OCI-LY3 (cell line): ENCODE measurements around the gene NTHL1.

ENCODE experiments used
- H2AFZ ChIP-seq: fragments of 200-600, 300-600 bp; shearing (Covaris generic); 2 replicates; pipeline ENCODE4 v1.6.0; 2014; ENCODE audit warnings: antibody characterized with exemption, low read depth, low read length
- H3K27ac ChIP-seq: fragments of 200-600, 300-600 bp; sonication (generic); 2 replicates; pipeline ENCODE4 v1.5.1; 2014; ENCODE audit warnings: mild to moderate bottlenecking, low read length, moderate library complexity, mixed read lengths
- H3K27me3 ChIP-seq: fragments of 200-600, 300-600 bp; sonication (generic); 2 replicates; pipeline ENCODE4 v1.6.1; 2014; ENCODE audit warnings: low read depth, low read length, mixed read lengths
- H3K36me3 ChIP-seq: fragments of 200-600, 300-600 bp; sonication (generic); replicated peaks from 2 replicates; pipeline ENCODE3; 2014; ENCODE audit warnings: low read depth, low read length, mixed read lengths
- H3K4me1 ChIP-seq: fragments of 300-600, 200-600 bp; sonication (generic); 2 replicates; pipeline ENCODE4 v1.6.1; 2014; ENCODE audit warnings: low read length, mixed read lengths
- H3K4me2 ChIP-seq: fragments of 200-600, 300-600 bp; sonication (generic); 2 replicates; pipeline ENCODE4 v1.6.1; 2014; ENCODE audit warnings: low read length, mixed read lengths
- H3K4me3 ChIP-seq: fragments of 300-600, 200-600 bp; sonication (generic); 2 replicates; pipeline ENCODE4 v1.5.1; 2014; ENCODE audit warnings: antibody characterized with exemption, mild to moderate bottlenecking, low read length, moderate library complexity
- H3K79me2 ChIP-seq: fragments of 300-600, 200-600 bp; shearing (Covaris generic); 2 replicates; pipeline ENCODE4 v1.6.1; 2014; ENCODE audit warnings: mild to moderate bottlenecking, low read length, mixed read lengths
- H3K9ac ChIP-seq: fragments of 300-600, 200-600 bp; shearing (Covaris generic); 2 replicates; pipeline ENCODE4 v1.6.0; 2014; ENCODE audit warnings: mild to moderate bottlenecking, low read length, moderate library complexity
- H3K9me3 ChIP-seq: fragments of 200-600, 300-600 bp; shearing (Covaris generic); 2 replicates; pipeline ENCODE4 v1.6.1; 2014; ENCODE audit warnings: low read length, mixed read lengths; ENCODE audit not compliant: insufficient read depth
- H4K20me1 ChIP-seq: fragments of 200-600, 300-600 bp; sonication (generic); 2 replicates; pipeline ENCODE4 v1.6.1; 2016; ENCODE audit warnings: low read length, mixed read lengths; ENCODE audit not compliant: insufficient read depth
- CTCF ChIP-seq: fragments of 200-600, 300-600 bp; sonication (generic); IDR thresholded peaks from 2 replicates; pipeline ENCODE4 v1.5.1; 2014; ENCODE audit warnings: antibody characterized with exemption, low read length, low read depth
- EZH2phosphoT487 ChIP-seq: fragments of 200-600 bp; shearing (Covaris generic); IDR thresholded peaks from 2 replicates; pipeline ENCODE4 v1.6.1; 2018; ENCODE audit warnings: antibody characterized with exemption, mixed run types, low read depth

The NTHL1 gene

GRCh38 chr16:2001456-2002355 is 45.9 kb downstream of the NTHL1 start:
- Histone ChIP-seq H3K4me3 (no peak overlapping the region), H3K27me3 (no peaks in the 10 kb centered on the region), H3K4me2 (no peak overlapping the region), H3K4me1 (peaks cover 8% of the 10 kb centered on the region; the same call in 1 of the 2 replicates), H2AFZ (no peak overlapping the region), H3K36me3 (peaks cover 34% of the 10 kb centered on the region), H3K27ac (no peak overlapping the region), H3K9ac (no peak overlapping the region), H4K20me1 (peaks cover 37% of the 10 kb centered on the region), H3K79me2 (peaks cover 40% of the 10 kb centered on the region), H3K9me3 (no peaks in the 10 kb centered on the region)
- TF ChIP-seq EZH2phosphoT487 (no peak), CTCF (no peak)

GRCh38 chr16:2001035-2001434 is 46.6 kb downstream of the NTHL1 start:
- no peak overlapping the region for H3K27ac ChIP-seq
- no peaks in the 10 kb centered on the region for H3K27me3 ChIP-seq
- H3K79me2 ChIP-seq: peaks cover 33% of the 10 kb centered on the region
- H3K4me3 ChIP-seq: no peak overlapping the region
- no peaks in the 10 kb centered on the region for H3K9me3 ChIP-seq
- no peak overlapping the region for H3K4me2 ChIP-seq
- no peak overlapping the region for H2AFZ ChIP-seq
- peaks cover 8% of the 10 kb centered on the region; the same call in 1 of the 2 replicates for H3K4me1 ChIP-seq
- H4K20me1 ChIP-seq: peaks cover 30% of the 10 kb centered on the region
- H3K36me3 ChIP-seq: peaks cover 34% of the 10 kb centered on the region
- H3K9ac ChIP-seq: no peak overlapping the region
- no peak for TF ChIP-seq CTCF
- no peak for TF ChIP-seq EZH2phosphoT487

- Histone ChIP-seq H3K4me2 (no peak overlapping the region), H4K20me1 (peaks cover 20% of the 10 kb centered on the region), H3K27me3 (no peaks in the 10 kb centered on the region), H2AFZ (no peak overlapping the region), H3K27ac (no peak overlapping the region), H3K36me3 (peaks cover 38% of the 10 kb centered on the region), H3K4me3 (no peak overlapping the region), H3K9me3 (no peaks in the 10 kb centered on the region), H3K79me2 (peaks cover 23% of the 10 kb centered on the region), H3K9ac (no peak overlapping the region), H3K4me1 (peaks cover 8% of the 10 kb centered on the region; the same call in 1 of the 2 replicates)
- TF ChIP-seq CTCF (no peak), EZH2phosphoT487 (no peak)
Measured at GRCh38 chr16:1999866-2000514, 47.6 kb downstream of the NTHL1 start.
